Glutamatergic neuron (in vitro differentiated cells): ENCODE data around the gene FSHR. TPM values are rescaled to one million over a fixed set of nuclear protein-coding genes. Genes with fewer than 3 reads are reported as not detected.

ENCODE experiments used
- DNase-seq: peaks from one replicate; pipeline ENCODE4 v3.0.0; 2022
- H3K27ac Mint-ChIP-seq: one replicate; pipeline ENCODE4 v1.8.0; 2020; ENCODE audit warnings: mild to moderate bottlenecking, mixed read lengths, inconsistent platforms; ENCODE audit not compliant: unreplicated experiment
- H3K27me3 Mint-ChIP-seq: one replicate; pipeline ENCODE4 v1.8.0; 2020; ENCODE audit warnings: mild to moderate bottlenecking, moderate library complexity, mixed read lengths, inconsistent platforms; ENCODE audit not compliant: unreplicated experiment
- H3K36me3 Mint-ChIP-seq: one replicate; pipeline ENCODE4 v1.8.0; 2020; ENCODE audit warnings: mild to moderate bottlenecking, mixed read lengths, inconsistent platforms; ENCODE audit not compliant: unreplicated experiment
- H3K4me1 Mint-ChIP-seq: one replicate; pipeline ENCODE4 v1.8.0; 2020; ENCODE audit warnings: mild to moderate bottlenecking, low read depth, mixed read lengths, inconsistent platforms; ENCODE audit not compliant: unreplicated experiment
- H3K4me3 Mint-ChIP-seq: one replicate; pipeline ENCODE4 v1.8.0; 2020; ENCODE audit warnings: mild to moderate bottlenecking, mixed read lengths, inconsistent platforms; ENCODE audit not compliant: unreplicated experiment
- H3K9me3 Mint-ChIP-seq: one replicate; pipeline ENCODE4 v1.8.0; 2020; ENCODE audit warnings: mild to moderate bottlenecking, moderate library complexity, mixed read lengths, inconsistent platforms; ENCODE audit not compliant: unreplicated experiment
- total RNA-seq: library from RNA; stranded (reverse); fragmentation: NEBNext Ultra II Directional; extraction: Animal tissue kit (Norgen Biotek cat#: 25700); gene quantifications from one replicate; pipeline ENCODE4 v1.2.1, GENCODE V29; 2021; ENCODE audit not compliant: unreplicated experiment
- TF ChIP-seq, protein P1 (sequence below): fragments of 200-600 bp; sonication (generic); IDR thresholded peaks from one replicate; pipeline ENCODE4 v1.5.0; 2021; ENCODE audit not compliant: partially characterized antibody, unreplicated experiment

Gene FSHR
- total RNA-seq, 1 donor from 2014 or later = not detected

DNA sequence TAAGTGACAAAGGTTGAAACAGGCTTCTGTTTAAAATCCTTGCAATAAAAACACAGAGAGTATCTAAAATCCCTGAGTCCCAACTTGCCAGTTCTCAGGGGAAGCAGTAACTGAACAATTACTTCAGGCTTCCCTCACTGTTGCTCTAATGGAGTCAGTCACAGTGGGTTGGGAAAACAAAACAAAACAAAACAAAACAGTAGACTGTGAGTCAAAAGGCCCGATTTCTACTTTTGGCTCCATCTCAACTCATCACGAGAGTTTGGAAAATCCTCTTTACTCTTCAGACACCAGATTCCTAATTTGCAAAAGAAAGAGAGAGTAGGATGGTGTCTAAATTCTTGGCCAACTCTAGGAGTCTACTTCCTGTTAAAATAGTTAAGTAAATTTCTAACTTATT lies 1.1 kb downstream of the FSHR start:
- TF ChIP-seq, protein P1, sequence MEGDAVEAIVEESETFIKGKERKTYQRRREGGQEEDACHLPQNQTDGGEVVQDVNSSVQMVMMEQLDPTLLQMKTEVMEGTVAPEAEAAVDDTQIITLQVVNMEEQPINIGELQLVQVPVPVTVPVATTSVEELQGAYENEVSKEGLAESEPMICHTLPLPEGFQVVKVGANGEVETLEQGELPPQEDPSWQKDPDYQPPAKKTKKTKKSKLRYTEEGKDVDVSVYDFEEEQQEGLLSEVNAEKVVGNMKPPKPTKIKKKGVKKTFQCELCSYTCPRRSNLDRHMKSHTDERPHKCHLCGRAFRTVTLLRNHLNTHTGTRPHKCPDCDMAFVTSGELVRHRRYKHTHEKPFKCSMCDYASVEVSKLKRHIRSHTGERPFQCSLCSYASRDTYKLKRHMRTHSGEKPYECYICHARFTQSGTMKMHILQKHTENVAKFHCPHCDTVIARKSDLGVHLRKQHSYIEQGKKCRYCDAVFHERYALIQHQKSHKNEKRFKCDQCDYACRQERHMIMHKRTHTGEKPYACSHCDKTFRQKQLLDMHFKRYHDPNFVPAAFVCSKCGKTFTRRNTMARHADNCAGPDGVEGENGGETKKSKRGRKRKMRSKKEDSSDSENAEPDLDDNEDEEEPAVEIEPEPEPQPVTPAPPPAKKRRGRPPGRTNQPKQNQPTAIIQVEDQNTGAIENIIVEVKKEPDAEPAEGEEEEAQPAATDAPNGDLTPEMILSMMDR = no peak
- no peaks in the 10 kb centered on the region for H3K4me1 Mint-ChIP-seq
- H3K36me3 Mint-ChIP-seq = no peaks in the 10 kb centered on the region
- H3K27me3 Mint-ChIP-seq = no peaks in the 10 kb centered on the region
- no peak overlapping the region for H3K4me3 Mint-ChIP-seq
- H3K27ac Mint-ChIP-seq = no peak overlapping the region
- no peak for DNase-seq
- no peaks in the 10 kb centered on the region for H3K9me3 Mint-ChIP-seq

DNA sequence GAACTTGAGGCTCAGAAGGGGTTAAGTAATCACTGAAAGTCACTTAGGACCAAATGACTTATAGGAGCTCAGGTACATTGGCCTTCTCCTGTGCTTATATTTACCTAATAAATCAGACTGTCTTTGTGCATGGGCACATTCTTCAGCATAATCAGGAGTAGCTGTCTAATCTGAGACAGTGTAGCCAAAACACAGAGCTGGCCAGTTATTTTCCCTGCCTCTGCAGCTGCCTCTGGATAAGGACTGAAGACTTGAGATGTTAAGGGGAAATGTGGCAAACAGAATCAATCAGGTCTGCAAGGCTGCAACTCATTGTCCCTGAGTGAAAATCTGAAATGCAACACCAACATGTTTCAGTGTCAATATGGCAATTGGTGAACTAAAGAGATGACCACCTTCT lies 1.5 kb downstream of the FSHR start:
- Mint-ChIP-seq H3K4me1 (no peaks in the 10 kb centered on the region), H3K27me3 (no peaks in the 10 kb centered on the region), H3K36me3 (no peaks in the 10 kb centered on the region), H3K9me3 (no peaks in the 10 kb centered on the region), H3K27ac (no peak overlapping the region), H3K4me3 (no peak overlapping the region)
- TF ChIP-seq, protein P1 = no peak
- DNase-seq = no peak

DNA sequence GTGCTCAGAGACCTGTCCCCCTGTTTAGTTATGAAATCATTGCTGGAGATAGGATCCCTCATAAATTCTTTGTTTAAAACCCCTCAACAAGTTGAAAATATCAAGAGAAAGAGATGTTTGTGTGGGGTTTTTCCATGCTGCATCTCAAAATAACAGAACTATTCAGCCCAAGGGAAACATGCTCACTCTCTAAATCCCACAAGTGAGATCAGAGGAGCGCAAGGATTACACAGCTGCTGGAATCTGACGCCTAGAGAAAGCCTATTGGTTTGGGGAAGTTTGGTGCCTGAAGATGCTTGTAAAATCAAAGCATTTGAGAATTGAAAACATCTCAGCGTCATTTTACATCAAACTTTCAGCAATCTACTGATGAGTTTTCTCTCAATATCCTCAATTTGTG lies 7.9 kb downstream of the FSHR start:
- TF ChIP-seq, protein P1 = no peak
- H3K27me3 Mint-ChIP-seq = no peaks in the 10 kb centered on the region
- no peaks in the 10 kb centered on the region for H3K36me3 Mint-ChIP-seq
- H3K9me3 Mint-ChIP-seq = peaks cover 2% of the 10 kb centered on the region
- DNase-seq = no peak
- H3K27ac Mint-ChIP-seq = no peak overlapping the region
- H3K4me1 Mint-ChIP-seq = no peaks in the 10 kb centered on the region
- no peak overlapping the region for H3K4me3 Mint-ChIP-seq

DNA sequence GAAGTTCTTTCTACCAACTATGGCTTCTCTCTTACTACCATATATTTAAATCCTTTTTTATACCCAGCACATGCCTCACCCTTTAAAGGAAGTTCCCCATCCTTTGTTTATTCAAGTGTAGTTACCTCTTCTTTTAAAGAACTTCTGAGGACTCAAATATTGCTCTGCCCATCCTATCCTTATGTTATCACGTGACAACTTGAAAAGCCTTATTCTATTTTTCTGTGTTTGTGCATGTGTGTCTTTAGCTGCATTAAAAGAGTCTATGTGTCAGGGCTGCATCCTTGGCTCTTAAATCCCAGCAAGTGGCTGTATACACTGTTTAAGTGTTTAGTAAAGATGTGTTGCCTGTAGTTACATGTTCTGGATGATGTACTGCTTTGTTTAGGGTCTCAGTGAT lies 22.5 kb downstream of the FSHR start:
- TF ChIP-seq, protein P1 = no peak
- no peak for DNase-seq
- no peaks in the 10 kb centered on the region for H3K9me3 Mint-ChIP-seq
- H3K27ac Mint-ChIP-seq = no peak overlapping the region
- H3K4me1 Mint-ChIP-seq = peaks cover 10% of the 10 kb centered on the region
- H3K36me3 Mint-ChIP-seq = peaks cover 6% of the 10 kb centered on the region
- no peak overlapping the region for H3K4me3 Mint-ChIP-seq
- H3K27me3 Mint-ChIP-seq = no peaks in the 10 kb centered on the region

DNA sequence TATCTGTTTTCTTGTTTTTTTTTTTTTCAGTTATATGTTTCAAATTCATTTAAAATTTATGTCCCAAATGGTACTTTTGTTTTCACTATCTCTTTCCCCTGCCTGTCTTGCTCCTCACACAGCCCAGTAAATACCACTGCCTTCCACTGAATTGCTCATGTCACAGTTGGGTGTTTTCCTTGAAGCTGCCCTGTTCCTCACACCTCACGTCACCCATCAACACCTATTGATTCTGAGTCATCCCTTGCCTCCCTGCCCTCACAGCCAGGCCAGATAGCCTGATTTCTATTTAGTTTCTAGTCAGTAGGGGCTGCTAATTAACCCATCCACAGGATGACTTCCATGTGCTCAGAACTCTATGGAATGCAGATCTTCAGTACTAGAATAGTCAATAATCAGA lies 25.3 kb downstream of the FSHR start:
- peaks cover 6% of the 10 kb centered on the region for H3K36me3 Mint-ChIP-seq
- TF ChIP-seq, protein P1 = no peak
- no peak overlapping the region for H3K4me3 Mint-ChIP-seq
- no peak for DNase-seq
- peaks cover 1% of the 10 kb centered on the region for H3K9me3 Mint-ChIP-seq
- H3K27me3 Mint-ChIP-seq = no peaks in the 10 kb centered on the region
- peak overlapping the region; percentile 4 for H3K27ac Mint-ChIP-seq
- H3K4me1 Mint-ChIP-seq = peaks cover 10% of the 10 kb centered on the region
